GM21526 (cell line): ENCODE measurements around the gene ENTPD7.
"Not testable (repeated sequence)": the region's sequence is repeated elsewhere in the genome, so short reads cannot be mapped to it uniquely, and the experiment has no call there.

ENCODE experiments used
- ATAC-seq: cut with Tn5 transposase; IDR thresholded peaks from one replicate; pipeline ENCODE4 v1.9.1; 2021; ENCODE audit warnings: moderate library complexity; ENCODE audit not compliant: unreplicated experiment, low FRiP score

ENTPD7 gene

GRCh38 chr10:99740933-99741559 lies 81.7 kb downstream of the ENTPD7 start:
- no peak for ATAC-seq

GRCh38 chr10:99742254-99742653 lies 82.9 kb downstream of the ENTPD7 start:
- no peak for ATAC-seq

GRCh38 chr10:99742701-99743100 lies 83.4 kb downstream of the ENTPD7 start:
- ATAC-seq: no peak

- ATAC-seq: no peak
Measured at GRCh38 chr10:99743841-99744240, 84.5 kb downstream of the ENTPD7 start.

- not testable (repeated sequence) for ATAC-seq
Measured at GRCh38 chr10:99746166-99746565, 86.9 kb downstream of the ENTPD7 start.

GRCh38 chr10:99748823-99749451 lies 89.6 kb downstream of the ENTPD7 start:
- no peak for ATAC-seq

GRCh38 chr10:99750641-99751040 lies 91.3 kb downstream of the ENTPD7 start:
- no peak for ATAC-seq

DNA sequence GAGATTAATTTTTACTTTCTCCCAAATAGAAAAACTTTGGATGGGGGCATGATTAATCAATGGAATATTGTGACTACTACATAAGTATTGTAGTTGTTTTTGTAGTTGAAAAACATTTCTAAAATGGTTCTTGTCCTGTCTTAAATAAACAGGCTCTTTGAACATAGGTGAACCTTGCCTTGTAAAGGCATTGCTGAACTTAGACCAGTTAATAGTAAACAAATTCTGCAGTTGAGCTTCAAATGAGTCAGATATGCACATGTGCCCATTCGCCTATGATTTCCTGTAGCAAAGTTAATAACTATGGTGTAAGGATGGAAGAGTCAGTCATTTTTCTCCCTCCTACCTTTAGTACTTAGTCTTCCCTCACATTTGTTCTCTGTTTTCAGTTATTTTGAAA lies 95.4 kb downstream of the ENTPD7 start:
- no peak for ATAC-seq
